PC-9 (cell line): Measurements from ENCODE around the gene DEPDC4.

Source experiments
- EZH2 ChIP-seq: fragments of 200-600 bp; sonication (generic); IDR thresholded peaks from 2 replicates; pipeline ENCODE4 v1.8.0; 2017; ENCODE audit warnings: antibody characterized with exemption, low read depth
- TF ChIP-seq, protein P1 (sequence below): fragments of 200-600 bp; sonication (generic); conservative IDR thresholded peaks from 2 replicates; pipeline ENCODE4 v1.6.1; 2017; ENCODE audit warnings: mixed run types, antibody characterized with exemption, mild to moderate bottlenecking, moderate library complexity

DNA sequence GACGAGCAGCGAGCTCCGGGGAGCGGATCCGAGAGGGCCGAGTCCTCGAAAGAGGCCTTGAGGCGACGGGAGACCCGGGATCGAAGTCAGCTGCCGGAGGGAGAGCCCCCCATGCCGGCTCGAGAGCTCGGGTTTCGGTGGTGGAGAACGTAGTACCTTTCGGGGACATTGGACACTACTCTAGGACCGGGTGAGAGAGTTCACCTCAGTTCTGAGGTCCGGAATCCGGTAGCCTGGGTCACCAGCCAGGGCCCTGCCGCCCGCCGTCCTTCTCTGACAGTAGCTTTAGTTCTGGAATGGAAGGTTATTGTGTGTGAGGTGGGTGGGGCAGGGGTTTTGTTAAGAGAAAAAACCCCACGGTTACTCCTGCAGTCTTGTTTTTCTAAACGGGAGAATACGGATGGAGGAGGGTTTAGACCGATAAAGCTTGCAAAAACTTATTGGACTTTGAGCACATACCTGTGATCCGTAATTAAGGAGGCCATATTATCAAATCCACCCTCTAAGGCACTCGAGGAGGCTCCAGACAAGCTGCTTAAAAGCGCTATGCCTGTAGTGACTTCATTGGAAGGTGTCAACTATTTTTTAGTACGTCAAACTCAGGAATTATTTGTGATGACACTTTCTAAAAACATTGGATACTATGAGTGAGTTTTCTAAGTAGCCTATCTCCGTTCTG is 863 bp upstream of the DEPDC4 start:
- TF ChIP-seq, protein P1, sequence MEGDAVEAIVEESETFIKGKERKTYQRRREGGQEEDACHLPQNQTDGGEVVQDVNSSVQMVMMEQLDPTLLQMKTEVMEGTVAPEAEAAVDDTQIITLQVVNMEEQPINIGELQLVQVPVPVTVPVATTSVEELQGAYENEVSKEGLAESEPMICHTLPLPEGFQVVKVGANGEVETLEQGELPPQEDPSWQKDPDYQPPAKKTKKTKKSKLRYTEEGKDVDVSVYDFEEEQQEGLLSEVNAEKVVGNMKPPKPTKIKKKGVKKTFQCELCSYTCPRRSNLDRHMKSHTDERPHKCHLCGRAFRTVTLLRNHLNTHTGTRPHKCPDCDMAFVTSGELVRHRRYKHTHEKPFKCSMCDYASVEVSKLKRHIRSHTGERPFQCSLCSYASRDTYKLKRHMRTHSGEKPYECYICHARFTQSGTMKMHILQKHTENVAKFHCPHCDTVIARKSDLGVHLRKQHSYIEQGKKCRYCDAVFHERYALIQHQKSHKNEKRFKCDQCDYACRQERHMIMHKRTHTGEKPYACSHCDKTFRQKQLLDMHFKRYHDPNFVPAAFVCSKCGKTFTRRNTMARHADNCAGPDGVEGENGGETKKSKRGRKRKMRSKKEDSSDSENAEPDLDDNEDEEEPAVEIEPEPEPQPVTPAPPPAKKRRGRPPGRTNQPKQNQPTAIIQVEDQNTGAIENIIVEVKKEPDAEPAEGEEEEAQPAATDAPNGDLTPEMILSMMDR: no peak
- TF ChIP-seq EZH2: no peak
